ENCODE measurements around the gene LMCD1.
A peak's percentile ranks its signal among the peaks of the same experiment; 100 is the strongest.

LMCD1 gene

GRCh38 chr3:8501371-8502131, at the start of gene LMCD1:
TSS of gene LMCD1 (plus strand) at chr3:8501823. CDS start at chr3:8501939, 116 bp downstream.
- DNase-seq (ENCODE audit: low read depth in 2 of 2): peak; percentile 68 to 71

GRCh38 chr3:8452112-8452511, 49.5 kb upstream of the LMCD1 start:
- DNase-seq (ENCODE audit: low read depth in 2 of 2): no peak

- no peak for DNase-seq (ENCODE audit: low read depth in 2 of 2)
Measured at GRCh38 chr3:8453153-8453552, 48.5 kb upstream of the LMCD1 start.

- no peak for DNase-seq (ENCODE audit: low read depth in 2 of 2)
Measured at GRCh38 chr3:8455526-8456411, 45.9 kb upstream of the LMCD1 start.

- no peak for DNase-seq (ENCODE audit: low read depth in 2 of 2)
Measured at GRCh38 chr3:8456412-8456811, 45.2 kb upstream of the LMCD1 start.

- no peak for DNase-seq (ENCODE audit: low read depth in 2 of 2)
Measured at GRCh38 chr3:8457039-8457438, 44.6 kb upstream of the LMCD1 start.

- DNase-seq (ENCODE audit: low read depth in 2 of 2): no peak
Measured at GRCh38 chr3:8458238-8458661, 43.4 kb upstream of the LMCD1 start.

GRCh38 chr3:8458711-8459110, 42.9 kb upstream of the LMCD1 start:
- no peak for DNase-seq (ENCODE audit: low read depth in 2 of 2)

- DNase-seq (ENCODE audit: low read depth in 2 of 2): no peak
Measured at GRCh38 chr3:8460050-8460708, 41.4 kb upstream of the LMCD1 start.

GRCh38 chr3:8460815-8461456, 40.7 kb upstream of the LMCD1 start:
- no peak for DNase-seq (ENCODE audit: low read depth in 2 of 2)

GRCh38 chr3:8464668-8465067, 37.0 kb upstream of the LMCD1 start:
- no peak for DNase-seq (ENCODE audit: low read depth in 2 of 2)

GRCh38 chr3:8466526-8466925, 35.1 kb upstream of the LMCD1 start:
- DNase-seq (ENCODE audit: low read depth in 2 of 2): no peak

- DNase-seq (ENCODE audit: low read depth in 2 of 2): no peak
Measured at GRCh38 chr3:8470801-8471200, 30.8 kb upstream of the LMCD1 start.

GRCh38 chr3:8472549-8472948, 29.1 kb upstream of the LMCD1 start:
- no peak for DNase-seq (ENCODE audit: low read depth in 2 of 2)

- no peak for DNase-seq (ENCODE audit: low read depth in 2 of 2)
Measured at GRCh38 chr3:8473029-8473428, 28.6 kb upstream of the LMCD1 start.

- DNase-seq (ENCODE audit: low read depth in 2 of 2): no peak
Measured at GRCh38 chr3:8473990-8474389, 27.6 kb upstream of the LMCD1 start.

GRCh38 chr3:8474991-8475390, 26.6 kb upstream of the LMCD1 start:
- no peak for DNase-seq (ENCODE audit: low read depth in 2 of 2)

GRCh38 chr3:8480699-8481098, 20.9 kb upstream of the LMCD1 start:
- no peak for DNase-seq (ENCODE audit: low read depth in 2 of 2)

GRCh38 chr3:8481380-8481779, 20.2 kb upstream of the LMCD1 start:
- DNase-seq (ENCODE audit: low read depth in 2 of 2): no peak

- DNase-seq (ENCODE audit: low read depth in 2 of 2): no peak
Measured at GRCh38 chr3:8482263-8482662, 19.4 kb upstream of the LMCD1 start.

GRCh38 chr3:8482960-8483665, 18.5 kb upstream of the LMCD1 start:
- DNase-seq (ENCODE audit: low read depth in 2 of 2): no peak
